HG03520 (cell line): ENCODE results near the gene ASF1B.
"Not testable (repeated sequence)": the region's sequence is repeated elsewhere in the genome, so short reads cannot be mapped to it uniquely, and the experiment has no call there.

ENCODE experiments used
- ATAC-seq: cut with Tn5 transposase; IDR thresholded peaks from one replicate; pipeline ENCODE4 v1.9.1; 2021; ENCODE audit warnings: mild to moderate bottlenecking, moderate library complexity; ENCODE audit not compliant: unreplicated experiment

Gene ASF1B

GRCh38 chr19:14160017-14160703 is 23.8 kb upstream of the ASF1B start:
- no peak for ATAC-seq

- ATAC-seq, result no peak
These were observed 22.7 kb upstream of the ASF1B start for GRCh38 chr19:14159059-14159458.

- ATAC-seq, result no peak
These were observed 22.1 kb upstream of the ASF1B start for GRCh38 chr19:14158276-14159023.

GRCh38 chr19:14156971-14157717 is 20.8 kb upstream of the ASF1B start:
- ATAC-seq, result no peak

- ATAC-seq, result no peak
These were observed 19.7 kb upstream of the ASF1B start for GRCh38 chr19:14156122-14156521.

- no peak for ATAC-seq
These were observed 19.0 kb upstream of the ASF1B start for GRCh38 chr19:14155371-14155770.

GRCh38 chr19:14152713-14153112 is 16.3 kb upstream of the ASF1B start:
- ATAC-seq, result no peak

- ATAC-seq, result no peak
These were observed 14.6 kb upstream of the ASF1B start for GRCh38 chr19:14150770-14151661.

- ATAC-seq, result no peak
These were observed 13.8 kb upstream of the ASF1B start for GRCh38 chr19:14150041-14150769.

- ATAC-seq, result no peak
These were observed 13.2 kb upstream of the ASF1B start for GRCh38 chr19:14149509-14149994.

- no peak for ATAC-seq
These were observed 12.5 kb upstream of the ASF1B start for GRCh38 chr19:14148751-14149410.

GRCh38 chr19:14147797-14148605 is 11.6 kb upstream of the ASF1B start:
- no peak for ATAC-seq

GRCh38 chr19:14146789-14147216 is 10.4 kb upstream of the ASF1B start:
- ATAC-seq, result no peak

GRCh38 chr19:14146169-14146568 is 9.8 kb upstream of the ASF1B start:
- ATAC-seq, result not testable (repeated sequence)

GRCh38 chr19:14145381-14145780 is 9.0 kb upstream of the ASF1B start:
- ATAC-seq, result no peak

- no peak for ATAC-seq
These were observed 6.1 kb upstream of the ASF1B start for GRCh38 chr19:14142262-14143190.

- ATAC-seq, result no peak
These were observed 4.7 kb upstream of the ASF1B start for GRCh38 chr19:14141041-14141440.
